GM18517 (cell line): ENCODE results near the gene CDH19.

Experiments
- ATAC-seq: cut with Tn5 transposase; IDR thresholded peaks from one replicate; pipeline ENCODE4 v1.9.1; 2021; ENCODE audit warnings: mild to moderate bottlenecking, moderate library complexity; ENCODE audit not compliant: unreplicated experiment

CDH19 gene, protein sequence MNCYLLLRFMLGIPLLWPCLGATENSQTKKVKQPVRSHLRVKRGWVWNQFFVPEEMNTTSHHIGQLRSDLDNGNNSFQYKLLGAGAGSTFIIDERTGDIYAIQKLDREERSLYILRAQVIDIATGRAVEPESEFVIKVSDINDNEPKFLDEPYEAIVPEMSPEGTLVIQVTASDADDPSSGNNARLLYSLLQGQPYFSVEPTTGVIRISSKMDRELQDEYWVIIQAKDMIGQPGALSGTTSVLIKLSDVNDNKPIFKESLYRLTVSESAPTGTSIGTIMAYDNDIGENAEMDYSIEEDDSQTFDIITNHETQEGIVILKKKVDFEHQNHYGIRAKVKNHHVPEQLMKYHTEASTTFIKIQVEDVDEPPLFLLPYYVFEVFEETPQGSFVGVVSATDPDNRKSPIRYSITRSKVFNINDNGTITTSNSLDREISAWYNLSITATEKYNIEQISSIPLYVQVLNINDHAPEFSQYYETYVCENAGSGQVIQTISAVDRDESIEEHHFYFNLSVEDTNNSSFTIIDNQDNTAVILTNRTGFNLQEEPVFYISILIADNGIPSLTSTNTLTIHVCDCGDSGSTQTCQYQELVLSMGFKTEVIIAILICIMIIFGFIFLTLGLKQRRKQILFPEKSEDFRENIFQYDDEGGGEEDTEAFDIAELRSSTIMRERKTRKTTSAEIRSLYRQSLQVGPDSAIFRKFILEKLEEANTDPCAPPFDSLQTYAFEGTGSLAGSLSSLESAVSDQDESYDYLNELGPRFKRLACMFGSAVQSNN

GRCh38 chr18:66603941-66604627 lies at the start of gene CDH19:
Gene CDH19 (minus strand): TSS chr18:66604090. CDS start chr18:66572204, 31,886 bp downstream.
- no peak for ATAC-seq

GRCh38 chr18:66647671-66648070 lies 43.8 kb upstream of the CDH19 start:
- ATAC-seq = no peak

DNA sequence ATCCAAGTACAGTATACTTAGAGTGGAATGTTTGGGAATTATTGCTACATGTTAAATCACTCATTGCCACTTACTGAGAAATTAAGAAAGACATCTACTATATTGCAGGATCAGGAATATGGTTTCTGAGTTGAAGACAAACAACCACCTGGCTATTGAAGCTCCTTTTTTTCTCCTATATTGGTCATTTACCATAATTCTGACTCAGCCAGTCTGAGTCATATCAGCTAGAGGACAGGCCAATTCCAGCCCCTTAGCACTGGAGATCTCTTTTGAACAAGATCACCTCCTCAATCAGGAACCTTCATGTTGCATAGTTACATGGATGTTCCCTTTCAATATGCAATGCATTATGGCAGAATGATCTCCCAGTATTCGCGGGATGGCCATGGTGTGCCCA lies 42.7 kb upstream of the CDH19 start:
- no peak for ATAC-seq

DNA sequence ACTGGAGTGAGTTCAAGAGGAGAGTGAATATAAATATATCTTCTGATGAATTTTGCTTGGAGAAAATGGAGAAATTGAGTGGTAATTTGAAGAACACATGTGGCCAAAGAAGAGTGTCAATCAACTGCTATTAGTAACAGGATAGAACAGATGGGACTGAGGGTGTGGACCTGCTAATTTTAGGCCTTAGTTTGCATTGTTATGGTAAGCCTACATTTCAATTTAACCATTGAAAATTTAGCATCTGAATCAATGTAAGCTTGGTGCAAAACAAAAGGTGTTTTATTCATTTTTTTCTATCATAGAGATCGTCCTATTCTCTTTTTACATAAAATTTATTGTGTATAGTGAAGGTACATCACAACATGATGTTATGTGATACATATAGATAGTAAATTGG lies 42.1 kb upstream of the CDH19 start:
- no peak for ATAC-seq

- no peak for ATAC-seq
Observed at GRCh38 chr18:66641056-66641455, 37.2 kb upstream of the CDH19 start.

DNA sequence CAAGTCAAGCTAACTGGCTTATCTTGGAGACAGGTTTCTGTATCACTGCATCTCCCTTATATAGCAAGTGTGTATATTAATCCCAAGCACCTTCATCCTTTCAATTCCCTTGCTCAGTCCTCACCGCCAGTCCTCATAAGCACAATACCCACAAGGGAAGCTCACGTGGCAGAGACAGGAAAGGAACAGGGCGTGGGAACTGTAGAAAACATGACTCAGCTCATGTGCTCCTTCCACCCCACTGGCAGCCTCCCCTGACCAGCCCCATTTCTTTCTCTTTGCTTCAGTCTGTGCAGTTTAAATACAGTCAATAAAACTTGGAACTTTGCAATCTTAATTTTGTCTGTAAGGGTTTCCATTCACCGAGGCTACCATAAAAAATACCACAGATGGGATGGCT lies 36.5 kb upstream of the CDH19 start:
- ATAC-seq = no peak

DNA sequence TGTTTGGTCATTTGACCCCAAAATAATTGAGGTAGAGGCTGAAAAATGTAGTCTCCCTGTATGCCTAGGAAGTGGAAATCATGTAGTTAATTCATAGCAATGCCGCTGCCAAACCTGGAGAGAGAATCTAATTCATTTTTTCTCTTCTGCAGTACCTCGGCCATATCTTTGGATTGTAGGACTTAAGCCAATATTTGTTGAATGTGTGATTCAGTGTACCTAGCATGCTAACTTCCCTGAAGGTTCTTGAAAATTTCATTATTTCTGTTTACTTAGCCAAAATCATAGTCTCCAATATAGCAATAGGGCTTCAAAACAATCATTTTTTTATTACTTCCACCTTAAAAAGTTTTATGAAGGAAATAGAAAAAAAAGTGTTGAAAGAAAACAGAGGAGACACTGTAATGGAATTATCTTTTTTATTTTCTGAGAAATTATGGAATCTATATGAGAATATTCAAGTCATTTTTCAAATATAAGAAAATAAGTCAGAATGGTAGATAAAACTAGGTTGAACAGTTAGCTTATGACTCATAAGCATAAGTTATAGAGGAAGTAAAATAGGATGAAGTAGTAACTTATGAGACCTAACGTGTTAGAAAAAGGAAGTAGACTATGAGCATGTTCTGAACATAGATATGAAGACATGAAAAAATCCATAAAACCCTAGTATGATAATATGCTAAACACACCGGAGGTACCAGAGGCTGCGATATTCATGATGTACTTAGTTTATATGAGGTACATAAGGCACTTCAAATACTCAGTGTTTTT lies 35.2 kb upstream of the CDH19 start:
- ATAC-seq = no peak

DNA sequence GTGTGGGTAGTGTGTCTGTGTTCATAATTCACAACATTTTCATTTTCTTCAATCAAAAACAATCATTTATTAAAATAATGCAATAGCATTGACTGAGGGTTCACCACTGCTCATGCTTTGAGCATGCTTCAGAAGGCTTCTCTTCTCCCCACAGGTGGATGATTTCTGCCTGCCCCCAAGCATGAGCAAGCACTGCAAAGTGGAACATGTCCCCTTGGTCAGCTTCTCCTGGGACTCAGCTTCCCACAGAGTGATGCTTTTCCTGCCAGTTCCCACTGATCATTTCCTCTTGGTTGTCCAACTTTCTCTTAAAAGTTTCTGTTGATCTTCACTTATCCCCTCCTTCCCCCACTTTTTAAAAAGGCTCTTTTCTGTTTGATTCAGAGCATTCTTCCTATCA lies 31.5 kb upstream of the CDH19 start:
- ATAC-seq = no peak

DNA sequence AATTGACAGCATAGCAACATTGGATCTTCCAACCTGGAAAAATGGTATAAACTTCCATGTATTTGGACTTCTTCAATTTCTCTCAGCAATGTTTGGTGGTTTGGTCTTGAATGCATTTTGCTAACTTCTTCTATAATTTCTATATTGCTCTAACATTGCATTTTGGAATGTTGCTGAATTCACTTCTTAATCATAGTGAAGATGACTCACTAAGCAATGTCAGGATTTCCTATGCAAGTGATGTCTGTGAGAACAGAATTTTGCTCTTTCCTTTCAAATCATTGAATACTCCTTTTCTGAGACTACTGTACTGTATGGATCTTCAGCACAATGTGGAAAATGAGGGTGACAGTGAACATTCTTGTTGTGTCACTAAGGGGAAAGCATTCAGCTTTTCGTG lies 28.9 kb upstream of the CDH19 start:
- no peak for ATAC-seq

- ATAC-seq = no peak
Observed at GRCh38 chr18:66630831-66631230, 26.9 kb upstream of the CDH19 start.

GRCh38 chr18:66623821-66624220 lies 19.9 kb upstream of the CDH19 start:
- ATAC-seq = no peak

DNA sequence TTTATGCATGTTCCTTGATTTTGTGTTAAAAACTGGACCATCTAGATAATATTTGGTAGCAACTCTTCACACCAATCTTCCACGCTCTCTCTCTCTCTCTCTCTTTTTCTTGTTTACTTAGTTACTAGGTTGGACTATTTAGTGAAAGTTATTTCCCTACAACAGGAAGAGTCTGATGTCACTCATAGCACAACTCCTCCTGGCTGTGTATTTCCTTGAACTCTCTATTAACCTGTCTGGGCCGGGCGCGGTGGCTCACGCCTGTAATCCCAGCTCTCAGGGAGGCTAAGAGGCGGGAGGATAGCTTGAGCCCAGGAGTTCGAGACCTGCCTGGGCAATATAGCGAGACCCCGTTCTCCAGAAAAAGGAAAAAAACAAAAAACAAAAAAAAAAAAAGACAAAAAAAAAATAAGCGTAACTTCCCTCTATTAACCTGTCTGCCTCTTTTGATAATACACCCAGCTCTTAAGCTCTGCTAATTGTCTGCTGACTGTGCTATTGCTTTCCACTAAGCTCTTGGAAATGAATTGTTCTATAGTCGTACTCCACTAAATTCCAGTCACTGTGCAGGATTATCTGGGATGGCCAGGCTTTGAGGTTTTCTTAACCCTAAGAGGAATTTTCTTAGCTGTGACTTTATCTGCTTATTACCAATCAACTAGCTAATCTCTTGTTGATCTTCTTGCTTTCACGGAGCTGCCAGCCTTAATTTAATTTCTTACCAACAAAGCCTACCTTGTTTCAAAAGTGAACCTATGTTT lies 18.1 kb upstream of the CDH19 start:
- no peak for ATAC-seq

DNA sequence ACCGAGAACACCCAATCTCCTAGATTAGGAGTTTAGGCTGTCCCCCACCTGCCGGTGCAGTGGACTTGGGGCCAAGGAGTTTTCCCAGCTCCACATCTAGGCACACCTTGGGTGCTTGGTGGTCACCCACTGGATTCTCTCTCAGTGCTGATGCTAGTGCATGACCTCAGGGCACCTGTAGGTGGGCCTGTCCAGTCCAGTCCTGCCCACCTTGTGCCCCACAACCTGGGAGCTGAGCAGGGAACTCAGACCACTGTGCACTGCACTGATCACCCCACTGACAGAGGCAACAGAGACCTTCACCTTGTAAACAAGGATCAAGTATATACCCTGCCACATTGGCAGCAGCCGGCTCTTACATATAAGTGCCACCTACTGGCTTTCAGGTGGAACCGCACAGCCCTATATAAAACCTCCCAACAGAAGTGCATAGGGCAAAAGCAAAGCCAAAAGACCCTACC lies 12.7 kb upstream of the CDH19 start:
- ATAC-seq = peak; percentile 51

DNA sequence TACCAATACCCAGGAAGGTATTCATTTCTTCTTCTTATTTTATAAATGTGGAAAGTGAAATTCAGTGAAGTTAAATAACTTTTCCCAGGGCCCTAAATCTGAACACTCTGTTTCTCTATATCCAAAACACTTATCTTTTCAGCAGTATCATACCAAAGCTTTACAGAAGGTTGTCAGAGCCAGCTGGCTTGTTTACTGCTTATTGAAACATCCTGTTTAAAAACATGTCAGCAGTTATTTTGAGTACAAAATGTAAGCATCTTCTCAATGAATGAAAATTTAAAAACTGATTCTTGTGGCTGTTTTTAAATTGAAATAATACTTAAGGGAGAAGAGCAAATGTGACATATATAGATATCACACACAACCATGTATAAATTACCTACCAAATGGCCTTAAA lies 11.3 kb upstream of the CDH19 start:
- ATAC-seq = no peak

DNA sequence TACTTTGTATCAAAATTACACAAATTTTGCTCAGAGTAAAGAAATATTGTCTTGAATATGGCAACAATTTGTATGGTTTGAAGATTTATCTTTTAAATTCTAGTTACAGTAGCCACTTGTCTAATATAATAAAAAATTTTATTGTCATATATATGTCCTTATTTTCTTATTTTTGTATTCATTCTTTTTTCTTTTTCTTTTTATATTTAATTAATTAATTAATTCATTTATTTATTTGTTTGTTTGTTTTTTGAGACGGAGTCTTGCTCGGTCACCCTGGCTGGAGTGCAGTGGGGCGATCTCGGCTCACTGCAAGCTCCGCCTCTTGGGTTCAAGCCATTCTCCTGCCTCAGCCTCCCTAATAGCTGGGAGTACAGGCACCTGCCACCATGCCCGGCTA lies 3.7 kb upstream of the CDH19 start:
- ATAC-seq = no peak

- no peak for ATAC-seq
Observed at GRCh38 chr18:66601649-66602048, 2.2 kb downstream of the CDH19 start.

DNA sequence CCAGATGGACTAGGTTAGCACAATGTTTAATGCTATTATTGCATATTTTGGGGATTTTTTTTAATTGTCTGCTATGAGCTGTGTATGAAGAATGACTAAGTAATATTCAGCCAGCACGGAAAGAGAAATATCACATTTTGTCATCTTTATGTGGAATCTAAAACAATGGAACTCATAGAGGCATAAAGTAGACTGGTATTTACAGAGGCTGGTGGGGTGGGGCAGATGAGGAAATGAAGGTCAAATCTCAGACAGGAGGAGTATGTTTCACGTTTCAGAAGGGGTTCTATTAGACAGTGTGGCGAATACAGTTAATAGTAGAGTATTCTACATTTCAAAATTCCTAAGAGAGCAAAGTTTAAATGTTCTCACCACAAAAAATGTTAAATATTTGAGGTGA lies 4.7 kb downstream of the CDH19 start:
- ATAC-seq = no peak

GRCh38 chr18:66587430-66587829 lies 16.5 kb downstream of the CDH19 start:
- ATAC-seq = no peak

GRCh38 chr18:66582211-66582610 lies 21.7 kb downstream of the CDH19 start:
- ATAC-seq = no peak

- no peak for ATAC-seq
Observed at GRCh38 chr18:66575263-66575662, 28.6 kb downstream of the CDH19 start.
